ENCODE results near the gene DNTTIP2.

DNTTIP2 gene

GRCh38 chr1:93904228-93904627 is 25.2 kb upstream of the DNTTIP2 start:
- no peak for TF ChIP-seq CTCF (IDR thresholded peaks at IDR 0.05; ENCODE audit: insufficient read depth, low read depth, low read length, missing control alignments)
- no peak overlapping the region for H3K4me3 ChIP-seq (ENCODE audit: low read length)
- DNase-seq (ENCODE audit: low read depth) = no peak

GRCh38 chr1:93900723-93901504 is 21.9 kb upstream of the DNTTIP2 start:
- no peak for DNase-seq (ENCODE audit: low read depth)
- no peak overlapping the region for H3K4me3 ChIP-seq (ENCODE audit: low read length)
- no peak for TF ChIP-seq CTCF (IDR thresholded peaks at IDR 0.05; ENCODE audit: insufficient read depth, low read depth, low read length, missing control alignments)

- no peak overlapping the region for H3K4me3 ChIP-seq (ENCODE audit: low read length)
- no peak for DNase-seq (ENCODE audit: low read depth)
- no peak for TF ChIP-seq CTCF (IDR thresholded peaks at IDR 0.05; ENCODE audit: insufficient read depth, low read depth, low read length, missing control alignments)
These were observed 20.7 kb upstream of the DNTTIP2 start for GRCh38 chr1:93899543-93900207.

- TF ChIP-seq CTCF (IDR thresholded peaks at IDR 0.05; ENCODE audit: insufficient read depth, low read depth, low read length, missing control alignments) = no peak
- DNase-seq (ENCODE audit: low read depth) = no peak
- no peak overlapping the region for H3K4me3 ChIP-seq (ENCODE audit: low read length)
These were observed 9.9 kb upstream of the DNTTIP2 start for GRCh38 chr1:93888900-93889299.

- H3K4me3 ChIP-seq (ENCODE audit: low read length) = no peak overlapping the region
These were observed 3.3 kb upstream of the DNTTIP2 start for GRCh38 chr1:93882269-93882668.

GRCh38 chr1:93880731-93881130 is 1.7 kb upstream of the DNTTIP2 start:
- H3K4me3 ChIP-seq (ENCODE audit: low read length) = no peak overlapping the region
- no peak for DNase-seq (ENCODE audit: low read depth)
- TF ChIP-seq CTCF (IDR thresholded peaks at IDR 0.05; ENCODE audit: insufficient read depth, low read depth, low read length, missing control alignments) = no peak

More at GRCh38 chr1:93882269-93882668, 3.3 kb upstream of the DNTTIP2 start:
- no peak for DNase-seq (ENCODE audit: low read depth)
- TF ChIP-seq CTCF (IDR thresholded peaks at IDR 0.05; ENCODE audit: insufficient read depth, low read depth, low read length, missing control alignments) = no peak
